Left ventricle myocardium inferior (tissue), 1 donor: Measurements from ENCODE around the gene SMARCAL1. TPM values are rescaled to one million over a fixed set of nuclear protein-coding genes. Genes with fewer than 3 reads are reported as not detected.

ENCODE experiments used
- DNase-seq: peaks from one replicate; pipeline ENCODE4 v3.0.0-alpha.2; 2020
- H3K27ac ChIP-seq: fragments of 200-600 bp; replicated peaks from 2 replicates; pipeline ENCODE4 v1.8.0; 2021
- H3K27me3 ChIP-seq: fragments of 200-600 bp; 2 replicates; pipeline ENCODE4 v1.8.0; 2021; ENCODE audit warnings: low read depth
- H3K36me3 ChIP-seq: fragments of 200-600 bp; 2 replicates; pipeline ENCODE4 v1.8.0; 2021
- H3K4me1 ChIP-seq: fragments of 200-600 bp; 2 replicates; pipeline ENCODE4 v1.8.0; 2021
- H3K4me3 ChIP-seq: fragments of 200-600 bp; 2 replicates; pipeline ENCODE4 v1.8.0; 2021; ENCODE audit warnings: mild to moderate bottlenecking, moderate library complexity
- H3K9me3 ChIP-seq: fragments of 200-600 bp; replicated peaks from 2 replicates; pipeline ENCODE4 v1.8.0; 2021
- CTCF ChIP-seq: fragments of 200-600 bp; IDR thresholded peaks from 2 replicates; pipeline ENCODE4 v1.8.0; 2021; ENCODE audit warnings: antibody characterized with exemption, mild to moderate bottlenecking, borderline replicate concordance
- intact Hi-C: fragments of 100-400 bp; cut with micrococcal nuclease; formaldehyde crosslinking; loops from one replicate; pipeline ENCODE4 v1.11.0; 2022
- total RNA-seq: library from RNA; stranded (reverse); fragmentation: NEBNext Ultra II Directional; extraction: Animal tissue kit (Norgen Biotek cat#: 25700); gene quantifications from one replicate; pipeline ENCODE4 v1.2.1, GENCODE V29; 2021
- donor health status: DM: no; HTN: yes; CAD: no; lungs with severe emphysema.

Gene SMARCAL1
- total RNA-seq, 1 donor from 2014 or later, result 7.5 TPM

DNA sequence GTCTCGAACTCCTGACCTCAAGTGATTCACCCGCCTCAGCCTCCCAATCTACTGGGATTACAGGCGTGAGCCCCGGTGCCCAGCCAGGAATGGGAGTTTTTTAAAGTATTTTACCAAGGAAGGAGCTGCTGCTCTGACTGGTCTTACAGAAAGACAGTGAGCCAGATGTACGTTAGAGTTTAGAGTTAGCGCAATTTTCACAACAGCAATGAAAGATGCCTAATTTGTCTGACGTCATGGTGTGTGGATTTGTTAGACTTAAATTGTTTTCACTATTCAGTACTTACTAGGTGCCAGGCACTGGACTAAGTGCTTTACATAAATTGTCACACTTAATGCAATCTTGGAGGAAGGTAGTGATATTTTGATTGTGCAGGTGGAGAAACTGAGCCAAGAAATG, 74.0 kb downstream of the SMARCAL1 start:
- no peaks in the 10 kb centered on the region for H3K27me3 ChIP-seq
- H3K4me1 ChIP-seq, result no peaks in the 10 kb centered on the region
- intact Hi-C loops, result no loop called here
- H3K4me3 ChIP-seq, result no peak overlapping the region
- H3K36me3 ChIP-seq, result peaks cover 22% of the 10 kb centered on the region
- no peak overlapping the region for H3K27ac ChIP-seq
- TF ChIP-seq CTCF, result no peak
- no peak for DNase-seq
- no peaks in the 10 kb centered on the region for H3K9me3 ChIP-seq

DNA sequence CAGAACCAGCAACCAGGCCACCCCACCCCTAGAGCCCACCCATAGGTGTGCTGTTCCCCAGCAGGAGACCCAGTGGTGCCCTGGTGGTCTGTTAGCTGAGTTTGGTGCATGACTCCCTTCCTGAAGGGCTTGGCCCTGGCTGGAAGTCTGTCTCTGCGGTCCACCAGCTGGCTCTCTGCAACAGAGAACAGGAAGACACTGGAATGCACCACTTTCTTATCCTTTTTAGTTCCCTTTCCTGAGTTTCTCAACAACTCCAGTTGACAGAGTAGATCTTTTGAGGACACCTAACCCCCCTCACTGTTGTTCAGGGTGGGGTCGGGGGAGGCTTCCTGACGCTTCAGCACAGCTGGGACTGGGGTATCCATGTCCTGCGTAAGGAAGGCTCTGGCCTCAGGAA, 74.4 kb downstream of the SMARCAL1 start:
- Histone ChIP-seq H3K4me3 (no peak overlapping the region), H3K27ac (no peak overlapping the region), H3K4me1 (no peaks in the 10 kb centered on the region), H3K27me3 (no peaks in the 10 kb centered on the region), H3K36me3 (peaks cover 18% of the 10 kb centered on the region), H3K9me3 (no peaks in the 10 kb centered on the region)
- DNase-seq, result no peak
- intact Hi-C loops, result no loop called here
- no peak for TF ChIP-seq CTCF

- Histone ChIP-seq H3K27ac (no peak overlapping the region), H3K27me3 (no peaks in the 10 kb centered on the region), H3K9me3 (no peaks in the 10 kb centered on the region), H3K4me3 (no peak overlapping the region), H3K4me1 (no peaks in the 10 kb centered on the region), H3K36me3 (no peaks in the 10 kb centered on the region)
- intact Hi-C loops, result no loop called here
- no peak for TF ChIP-seq CTCF
- no peak for DNase-seq
Observed at GRCh38 chr2:216490061-216490460, 77.8 kb downstream of the SMARCAL1 start.

GRCh38 chr2:216491793-216492596, 79.7 kb downstream of the SMARCAL1 start:
- Histone ChIP-seq H3K27ac (no peak overlapping the region), H3K4me1 (no peaks in the 10 kb centered on the region), H3K4me3 (no peak overlapping the region), H3K9me3 (no peaks in the 10 kb centered on the region), H3K36me3 (no peaks in the 10 kb centered on the region), H3K27me3 (no peaks in the 10 kb centered on the region)
- DNase-seq, result no peak
- intact Hi-C loops, result no loop called here
- no peak for TF ChIP-seq CTCF

DNA sequence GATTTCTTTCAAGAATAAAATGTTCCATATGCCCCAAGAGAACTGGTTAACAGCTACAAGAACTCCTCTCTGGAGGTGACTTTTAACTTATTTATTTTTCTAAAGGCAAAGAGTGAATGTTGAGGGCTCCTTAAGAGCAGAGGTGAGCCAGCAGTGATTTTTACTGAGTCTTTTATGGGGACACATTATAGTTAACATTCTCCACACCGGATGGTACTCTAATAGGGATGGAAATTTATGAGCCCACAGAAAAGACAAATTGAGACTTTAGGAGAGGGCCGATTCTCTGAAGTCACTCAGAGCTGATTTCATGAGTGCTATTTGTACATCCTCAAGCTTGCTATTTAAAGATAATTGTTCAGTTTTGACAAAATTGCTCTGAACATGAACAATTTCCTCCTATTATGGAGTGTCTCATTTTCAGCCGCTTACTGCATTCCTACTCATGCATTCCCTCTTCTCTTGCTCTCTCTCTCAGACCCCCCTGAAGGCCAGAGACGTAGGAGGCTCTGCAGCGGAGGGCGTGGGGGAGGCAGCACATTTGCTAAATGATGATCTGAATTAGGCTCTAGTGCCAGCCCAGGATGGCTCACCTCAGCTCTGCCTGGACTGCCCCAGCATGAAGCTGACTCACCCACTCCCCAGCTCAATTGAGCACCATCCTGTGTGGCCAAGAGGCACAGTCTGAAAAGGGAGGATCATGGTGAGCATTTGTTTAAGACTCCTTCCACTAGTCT, 80.5 kb downstream of the SMARCAL1 start:
- Histone ChIP-seq H3K9me3 (no peaks in the 10 kb centered on the region), H3K27me3 (no peaks in the 10 kb centered on the region), H3K4me1 (peaks cover 6% of the 10 kb centered on the region), H3K36me3 (no peaks in the 10 kb centered on the region), H3K4me3 (no peak overlapping the region), H3K27ac (no peak overlapping the region)
- intact Hi-C loops, result no loop called here
- no peak for DNase-seq
- TF ChIP-seq CTCF, result no peak
